Neural progenitor cell (in vitro differentiated cells): Measurements from ENCODE around the gene CD1D.

Experiments used
- EZH2 ChIP-seq: fragments of 200-600 bp; sonication (generic); IDR thresholded peaks from 2 replicates; pipeline ENCODE4 v1.6.1; 2017; ENCODE audit warnings: antibody characterized with exemption, mild to moderate bottlenecking, moderate library complexity
- TF ChIP-seq, protein P1 (sequence below): fragments of 200-600 bp; sonication (generic); IDR thresholded peaks from 2 replicates; pipeline ENCODE4 v1.5.1; 2017; ENCODE audit warnings: antibody characterized with exemption, mild to moderate bottlenecking

GRCh38 chr1:158154501-158154900 lies 26.2 kb upstream of the CD1D start:
- TF ChIP-seq, protein P1, sequence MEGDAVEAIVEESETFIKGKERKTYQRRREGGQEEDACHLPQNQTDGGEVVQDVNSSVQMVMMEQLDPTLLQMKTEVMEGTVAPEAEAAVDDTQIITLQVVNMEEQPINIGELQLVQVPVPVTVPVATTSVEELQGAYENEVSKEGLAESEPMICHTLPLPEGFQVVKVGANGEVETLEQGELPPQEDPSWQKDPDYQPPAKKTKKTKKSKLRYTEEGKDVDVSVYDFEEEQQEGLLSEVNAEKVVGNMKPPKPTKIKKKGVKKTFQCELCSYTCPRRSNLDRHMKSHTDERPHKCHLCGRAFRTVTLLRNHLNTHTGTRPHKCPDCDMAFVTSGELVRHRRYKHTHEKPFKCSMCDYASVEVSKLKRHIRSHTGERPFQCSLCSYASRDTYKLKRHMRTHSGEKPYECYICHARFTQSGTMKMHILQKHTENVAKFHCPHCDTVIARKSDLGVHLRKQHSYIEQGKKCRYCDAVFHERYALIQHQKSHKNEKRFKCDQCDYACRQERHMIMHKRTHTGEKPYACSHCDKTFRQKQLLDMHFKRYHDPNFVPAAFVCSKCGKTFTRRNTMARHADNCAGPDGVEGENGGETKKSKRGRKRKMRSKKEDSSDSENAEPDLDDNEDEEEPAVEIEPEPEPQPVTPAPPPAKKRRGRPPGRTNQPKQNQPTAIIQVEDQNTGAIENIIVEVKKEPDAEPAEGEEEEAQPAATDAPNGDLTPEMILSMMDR = no peak
- no peak for TF ChIP-seq EZH2
